Stimulated activated CD8-positive, alpha-beta memory T cell treated with anti-CD3 and anti-CD28 coated beads, Interleukin-7, amount 100 ng/mL, for 4 hours (primary cell): Measurements from ENCODE around the gene NDUFB8.
"Not testable (repeated sequence)": the region's sequence is repeated elsewhere in the genome, so short reads cannot be mapped to it uniquely, and the experiment has no call there.

ENCODE experiments used
- DNase-seq, 2 donors: peaks; one replicate each; pipeline ENCODE4 v3.0.0-alpha.2; 2020; ENCODE audit warnings: low read depth in 2 of 2

The NDUFB8 gene

GRCh38 chr10:100529475-100530298 lies at the start of gene NDUFB8:
Gene NDUFB8 (minus strand): TSS chr10:100529871. CDS start chr10:100529851, 20 bp downstream.
- DNase-seq: peak; percentile 71 to 81

- DNase-seq: no peak
These were observed 46.6 kb upstream of the NDUFB8 start for GRCh38 chr10:100576282-100576635.

- no peak for DNase-seq
These were observed 46.1 kb upstream of the NDUFB8 start for GRCh38 chr10:100575585-100576281.

- not testable (repeated sequence) for DNase-seq
These were observed 45.5 kb upstream of the NDUFB8 start for GRCh38 chr10:100575146-100575545.

GRCh38 chr10:100571084-100571856 lies 41.6 kb upstream of the NDUFB8 start:
- DNase-seq: no peak

- DNase-seq: no peak
These were observed 40.8 kb upstream of the NDUFB8 start for GRCh38 chr10:100570506-100570905.

- no peak for DNase-seq
These were observed 40.2 kb upstream of the NDUFB8 start for GRCh38 chr10:100569687-100570481.

GRCh38 chr10:100568912-100569311 lies 39.2 kb upstream of the NDUFB8 start:
- no peak for DNase-seq

GRCh38 chr10:100567826-100568225 lies 38.2 kb upstream of the NDUFB8 start:
- DNase-seq: no peak

- no peak for DNase-seq
These were observed 37.6 kb upstream of the NDUFB8 start for GRCh38 chr10:100567249-100567648.

- DNase-seq: no peak
These were observed 36.9 kb upstream of the NDUFB8 start for GRCh38 chr10:100566561-100566960.

- DNase-seq: no peak
These were observed 35.7 kb upstream of the NDUFB8 start for GRCh38 chr10:100565206-100565985.

GRCh38 chr10:100562008-100562672 lies 32.5 kb upstream of the NDUFB8 start:
- peak; percentile 40 to 67 for DNase-seq

GRCh38 chr10:100561005-100561404 lies 31.3 kb upstream of the NDUFB8 start:
- DNase-seq: no peak

- no peak for DNase-seq
These were observed 30.6 kb upstream of the NDUFB8 start for GRCh38 chr10:100560248-100560647.

GRCh38 chr10:100554902-100555301 lies 25.2 kb upstream of the NDUFB8 start:
- no peak for DNase-seq

GRCh38 chr10:100553929-100554328 lies 24.3 kb upstream of the NDUFB8 start:
- no peak for DNase-seq

- no peak for DNase-seq
These were observed 22.1 kb upstream of the NDUFB8 start for GRCh38 chr10:100551738-100552137.

GRCh38 chr10:100551196-100551595 lies 21.5 kb upstream of the NDUFB8 start:
- no peak for DNase-seq

GRCh38 chr10:100544950-100545349 lies 15.3 kb upstream of the NDUFB8 start:
- no peak for DNase-seq
